ENCODE data around the gene PCDH9.

Gene PCDH9

DNA sequence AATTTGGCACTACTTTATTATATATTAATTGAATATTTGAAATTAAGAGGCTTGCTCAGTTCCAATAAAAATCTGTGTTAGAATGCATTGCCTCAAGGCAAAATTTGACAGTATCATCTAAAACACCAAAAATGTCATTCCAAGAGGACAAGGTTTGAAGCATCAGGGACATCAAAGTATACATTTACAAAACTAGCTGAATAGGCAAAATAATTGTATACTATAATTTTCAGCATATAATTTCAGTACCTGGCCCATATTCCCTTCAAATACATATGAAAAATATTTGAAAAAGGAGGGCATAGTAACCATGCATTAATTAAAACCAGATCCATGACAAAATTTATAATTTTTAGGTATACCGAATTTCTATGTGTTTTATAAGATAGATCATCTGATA is 963.8 kb downstream of the PCDH9 start:
- TF ChIP-seq, protein P1, sequence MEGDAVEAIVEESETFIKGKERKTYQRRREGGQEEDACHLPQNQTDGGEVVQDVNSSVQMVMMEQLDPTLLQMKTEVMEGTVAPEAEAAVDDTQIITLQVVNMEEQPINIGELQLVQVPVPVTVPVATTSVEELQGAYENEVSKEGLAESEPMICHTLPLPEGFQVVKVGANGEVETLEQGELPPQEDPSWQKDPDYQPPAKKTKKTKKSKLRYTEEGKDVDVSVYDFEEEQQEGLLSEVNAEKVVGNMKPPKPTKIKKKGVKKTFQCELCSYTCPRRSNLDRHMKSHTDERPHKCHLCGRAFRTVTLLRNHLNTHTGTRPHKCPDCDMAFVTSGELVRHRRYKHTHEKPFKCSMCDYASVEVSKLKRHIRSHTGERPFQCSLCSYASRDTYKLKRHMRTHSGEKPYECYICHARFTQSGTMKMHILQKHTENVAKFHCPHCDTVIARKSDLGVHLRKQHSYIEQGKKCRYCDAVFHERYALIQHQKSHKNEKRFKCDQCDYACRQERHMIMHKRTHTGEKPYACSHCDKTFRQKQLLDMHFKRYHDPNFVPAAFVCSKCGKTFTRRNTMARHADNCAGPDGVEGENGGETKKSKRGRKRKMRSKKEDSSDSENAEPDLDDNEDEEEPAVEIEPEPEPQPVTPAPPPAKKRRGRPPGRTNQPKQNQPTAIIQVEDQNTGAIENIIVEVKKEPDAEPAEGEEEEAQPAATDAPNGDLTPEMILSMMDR (IDR thresholded peaks at IDR 0.05; ENCODE audit: insufficient read depth, low read length, poor library complexity, severe bottlenecking) = no peak
- no peak for TF ChIP-seq EZH2phosphoT487 (conservative IDR thresholded peaks at IDR 0.05; ENCODE audit: low read length)
- H3K27me3 ChIP-seq (ENCODE audit: low read length) = no peaks in the 10 kb centered on the region
- no peaks in the 10 kb centered on the region for H3F3A ChIP-seq (ENCODE audit: insufficient read depth)
- no peak overlapping the region for H2AFZ ChIP-seq (ENCODE audit: low read depth, low read length, severe bottlenecking)
- no peaks in the 10 kb centered on the region for H3K79me2 ChIP-seq (ENCODE audit: insufficient read depth, low read length)
- H3K9me3 ChIP-seq (ENCODE audit: insufficient read depth, low read length) = no peaks in the 10 kb centered on the region
- H3K4me3 ChIP-seq (ENCODE audit: insufficient read depth, low read length, poor library complexity, severe bottlenecking) = no peak overlapping the region
- no peaks in the 10 kb centered on the region for H3K36me3 ChIP-seq (ENCODE audit: low read length)
- H3K4me2 ChIP-seq (ENCODE audit: low read depth, low read length, poor library complexity, severe bottlenecking) = no peak overlapping the region
- H3K9me2 ChIP-seq (replicated peaks; ENCODE audit: insufficient read depth, low read length) = no peaks in the 10 kb centered on the region
- H3K9ac ChIP-seq (ENCODE audit: low read length) = no peak overlapping the region
- H3K27ac ChIP-seq (ENCODE audit: low read depth, low read length) = no peak overlapping the region
- no peaks in the 10 kb centered on the region for H4K20me1 ChIP-seq (ENCODE audit: low read depth, low read length)

DNA sequence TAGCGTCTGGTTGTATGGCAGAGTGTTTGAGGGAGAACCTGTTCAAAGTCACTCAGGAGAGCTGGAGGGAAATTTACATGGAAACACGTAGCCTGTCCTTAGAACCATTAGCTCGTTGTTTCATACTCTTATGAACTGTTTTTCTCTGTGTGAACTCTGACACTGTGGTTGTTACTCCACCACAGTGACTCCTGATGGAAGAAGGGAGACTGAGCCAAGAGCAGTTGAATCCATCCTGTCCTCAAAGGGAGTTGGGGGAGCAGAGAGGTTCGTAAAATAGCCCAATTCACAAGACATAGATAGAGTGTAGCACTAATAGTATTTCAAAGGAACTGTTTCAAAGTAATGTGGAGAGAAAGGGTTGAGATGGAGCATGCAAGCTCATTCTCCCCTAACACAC is 964.8 kb downstream of the PCDH9 start:
- Histone ChIP-seq H3K4me3 (ENCODE audit: insufficient read depth, low read length, poor library complexity, severe bottlenecking) (no peak overlapping the region), H3K4me2 (ENCODE audit: low read depth, low read length, poor library complexity, severe bottlenecking) (no peak overlapping the region), H3K79me2 (ENCODE audit: insufficient read depth, low read length) (no peaks in the 10 kb centered on the region), H3K27me3 (ENCODE audit: low read length) (no peaks in the 10 kb centered on the region), H3K27ac (ENCODE audit: low read depth, low read length) (no peak overlapping the region), H2AFZ (ENCODE audit: low read depth, low read length, severe bottlenecking) (no peak overlapping the region), H3K9ac (ENCODE audit: low read length) (no peak overlapping the region), H4K20me1 (ENCODE audit: low read depth, low read length) (no peaks in the 10 kb centered on the region), H3K36me3 (ENCODE audit: low read length) (no peaks in the 10 kb centered on the region), H3K9me2 (replicated peaks; ENCODE audit: insufficient read depth, low read length) (no peaks in the 10 kb centered on the region), H3F3A (ENCODE audit: insufficient read depth) (no peaks in the 10 kb centered on the region), H3K9me3 (ENCODE audit: insufficient read depth, low read length) (no peaks in the 10 kb centered on the region)
- no peak for TF ChIP-seq EZH2phosphoT487 (conservative IDR thresholded peaks at IDR 0.05; ENCODE audit: low read length)
- TF ChIP-seq, protein P1 (IDR thresholded peaks at IDR 0.05; ENCODE audit: insufficient read depth, low read length, poor library complexity, severe bottlenecking) = no peak

DNA sequence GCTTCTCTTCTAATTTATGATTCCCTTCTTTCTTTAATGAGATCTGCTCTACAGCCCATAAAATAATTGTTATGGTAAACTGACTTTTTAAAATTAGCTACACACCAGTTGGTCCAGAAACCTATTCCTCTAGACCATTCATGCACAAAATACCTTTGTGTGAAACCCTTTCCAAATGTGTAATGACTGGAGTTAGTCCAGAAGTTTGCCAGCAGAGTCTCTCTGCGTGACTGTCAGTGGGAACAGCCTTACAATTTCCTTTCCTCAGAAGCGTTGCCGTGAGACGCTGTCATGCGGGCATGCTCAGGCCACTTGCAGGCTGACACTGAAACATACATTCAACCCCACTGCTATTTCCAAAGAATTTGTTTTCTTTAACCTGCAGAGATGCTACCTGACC is 965.2 kb downstream of the PCDH9 start:
- H3K9me3 ChIP-seq (ENCODE audit: insufficient read depth, low read length) = no peaks in the 10 kb centered on the region
- no peaks in the 10 kb centered on the region for H3K36me3 ChIP-seq (ENCODE audit: low read length)
- H3K27ac ChIP-seq (ENCODE audit: low read depth, low read length) = no peak overlapping the region
- no peaks in the 10 kb centered on the region for H3K79me2 ChIP-seq (ENCODE audit: insufficient read depth, low read length)
- TF ChIP-seq EZH2phosphoT487 (conservative IDR thresholded peaks at IDR 0.05; ENCODE audit: low read length) = no peak
- TF ChIP-seq, protein P1 (IDR thresholded peaks at IDR 0.05; ENCODE audit: insufficient read depth, low read length, poor library complexity, severe bottlenecking) = no peak
- H3K27me3 ChIP-seq (ENCODE audit: low read length) = no peaks in the 10 kb centered on the region
- H3F3A ChIP-seq (ENCODE audit: insufficient read depth) = no peaks in the 10 kb centered on the region
- H2AFZ ChIP-seq (ENCODE audit: low read depth, low read length, severe bottlenecking) = no peak overlapping the region
- H3K4me3 ChIP-seq (ENCODE audit: insufficient read depth, low read length, poor library complexity, severe bottlenecking) = no peak overlapping the region
- H3K4me2 ChIP-seq (ENCODE audit: low read depth, low read length, poor library complexity, severe bottlenecking) = no peak overlapping the region
- H3K9me2 ChIP-seq (replicated peaks; ENCODE audit: insufficient read depth, low read length) = no peaks in the 10 kb centered on the region
- no peaks in the 10 kb centered on the region for H4K20me1 ChIP-seq (ENCODE audit: low read depth, low read length)
- no peak overlapping the region for H3K9ac ChIP-seq (ENCODE audit: low read length)

Data from SU-DHL-6 (cell line).